A673 (cell line): ENCODE data around the gene SUN5.

ENCODE experiments used
- CTCF ChIP-seq: fragments of 300-800, 200-600 bp; sonication (generic); conservative IDR thresholded peaks from 2 replicates; pipeline ENCODE4 v1.5.1; 2017; ENCODE audit warnings: low read depth, mild to moderate bottlenecking, antibody characterized with exemption, low read length, moderate library complexity, mixed read lengths
- EZH2 ChIP-seq: fragments of 200-600 bp; sonication (generic); IDR thresholded peaks from 2 replicates; pipeline ENCODE4 v1.6.1; 2017; ENCODE audit warnings: borderline replicate concordance, low read depth, mild to moderate bottlenecking, mixed read lengths, antibody characterized with exemption, low read length; ENCODE audit not compliant: poor library complexity, severe bottlenecking

GRCh38 chr20:32980131-32980941 lies 23.9 kb downstream of the SUN5 start:
- TF ChIP-seq CTCF (no peak), EZH2 (no peak)
